Measurements from ENCODE around the gene TTYH2.

DNA sequence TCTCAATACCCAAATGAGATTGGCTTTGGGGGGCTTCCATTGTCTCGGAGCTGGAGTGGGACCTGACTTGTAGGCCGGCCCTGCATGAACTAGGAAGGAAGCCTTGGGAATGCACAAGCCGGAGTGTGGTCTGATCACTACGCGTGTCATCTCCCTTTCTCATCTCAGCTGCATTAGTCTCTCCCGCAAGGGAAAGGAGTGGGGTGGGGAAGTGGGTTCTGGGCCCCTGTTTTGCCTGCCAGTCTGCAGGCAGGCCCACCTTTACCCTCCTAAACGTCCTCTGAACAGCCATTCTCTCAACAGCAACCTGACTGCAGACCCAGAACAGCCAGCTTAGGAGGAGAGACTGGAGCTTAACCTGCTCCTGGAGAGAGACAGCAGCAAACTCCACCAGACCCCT is 49.2 kb downstream of the TTYH2 start:
- TF ChIP-seq EP300 (IDR thresholded peaks at IDR 0.05) (no peak), POLR2A (IDR thresholded peaks at IDR 0.05) (no peak)

All from sigmoid colon (tissue), 4 donors.